GM12873 (cell line): ENCODE measurements around the gene HRAS.

Source experiments
- CTCF ChIP-seq: IDR thresholded peaks from 2 replicates; pipeline ENCODE4 v1.5.1; 2012; ENCODE audit warnings: low read depth, mild to moderate bottlenecking, moderate library complexity, low read length, control low read depth; ENCODE audit not compliant: insufficient read depth; ENCODE audit errors: missing control alignments

HRAS gene

GRCh38 chr11:576811-577610 lies 41.6 kb upstream of the HRAS start:
- TF ChIP-seq CTCF: no peak

- TF ChIP-seq CTCF: no peak
Measured at GRCh38 chr11:575996-576768, 40.8 kb upstream of the HRAS start, which contains the start of gene PHRF1. Gene PHRF1 (plus strand): TSS chr11:576470. CDS start chr11:581513, 5,043 bp downstream.

GRCh38 chr11:575313-575995 lies 40.1 kb upstream of the HRAS start:
- TF ChIP-seq CTCF: no peak

DNA sequence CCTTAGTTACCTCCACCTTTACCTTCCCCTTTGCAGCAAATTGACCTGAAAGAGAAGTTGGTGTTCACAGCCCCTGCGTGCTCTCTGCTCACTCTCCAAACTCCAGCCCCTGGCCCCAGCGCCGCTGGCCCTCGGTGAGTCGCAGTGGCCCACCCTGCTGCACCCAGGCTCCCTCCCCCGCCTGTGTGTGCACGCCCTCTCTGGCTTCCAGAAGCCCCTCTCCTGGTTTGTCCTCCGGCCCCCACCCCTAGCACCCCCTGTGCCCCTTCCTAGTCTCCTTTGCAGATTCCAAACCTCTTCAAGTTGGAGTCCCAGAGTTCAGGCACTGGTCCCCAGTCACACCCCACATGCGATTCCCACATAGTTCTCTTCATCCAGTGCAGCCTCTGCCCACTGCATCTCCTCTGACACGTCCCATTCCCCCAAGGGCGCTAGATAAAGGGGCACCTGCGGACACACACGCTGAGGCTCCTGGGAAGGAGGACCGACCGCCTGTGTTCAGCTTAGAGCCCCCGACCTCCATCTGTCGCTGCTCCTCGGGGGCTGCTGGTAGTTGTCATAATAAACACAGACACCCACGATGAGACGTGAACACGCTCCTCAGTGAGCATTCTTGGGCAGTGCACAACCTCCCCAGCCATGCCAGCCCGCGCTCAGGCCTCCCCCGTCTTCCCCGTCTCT lies 39.4 kb upstream of the HRAS start:
- no peak for TF ChIP-seq CTCF

DNA sequence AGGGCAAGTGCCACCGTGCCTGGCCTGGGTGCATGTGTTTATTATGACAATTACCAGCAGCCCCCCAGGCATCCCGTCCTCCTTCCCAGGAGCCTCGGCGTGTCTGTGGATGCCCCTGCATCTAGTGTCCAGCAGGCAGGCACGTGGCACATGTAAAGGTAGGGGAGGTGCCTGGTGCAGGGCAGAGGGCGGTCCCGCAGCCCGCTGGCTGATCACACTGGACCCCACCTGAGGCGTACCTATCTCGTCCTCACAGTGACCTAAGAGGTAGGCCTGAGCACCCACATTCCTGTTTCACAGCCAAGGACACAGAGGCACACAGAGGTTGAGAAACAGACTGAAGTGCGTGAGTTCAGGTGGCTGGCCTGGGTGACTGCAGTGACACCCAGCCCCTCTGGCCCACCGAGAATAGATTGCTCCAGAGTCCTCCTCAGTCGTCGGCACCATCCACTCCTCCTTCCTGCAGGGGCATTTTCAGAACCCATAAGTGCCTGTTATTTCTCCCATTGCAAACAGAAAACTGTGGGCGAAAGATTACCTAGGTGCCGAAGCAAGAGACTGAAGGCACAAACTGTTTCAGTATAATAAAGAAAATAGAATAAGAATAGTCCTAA lies 37.9 kb upstream of the HRAS start:
- no peak for TF ChIP-seq CTCF

DNA sequence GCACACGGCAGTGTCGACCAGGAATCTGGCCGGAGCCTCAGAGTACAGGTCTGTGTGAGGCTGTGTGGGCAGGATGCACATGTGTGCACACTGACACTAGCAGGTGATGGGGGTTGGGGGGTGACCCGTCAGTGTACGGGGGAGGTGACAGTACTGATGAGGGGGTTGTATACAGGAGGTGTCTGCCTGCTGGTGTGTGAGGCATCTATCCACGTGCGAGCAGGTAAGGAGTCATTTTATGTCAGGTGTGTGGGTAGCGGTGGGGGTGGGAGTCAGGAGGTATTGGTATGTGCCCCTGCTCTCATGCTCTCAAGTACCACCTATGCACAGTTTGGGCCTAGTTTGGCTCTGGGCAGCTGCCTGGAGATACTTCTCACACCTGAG lies 36.4 kb upstream of the HRAS start:
- no peak for TF ChIP-seq CTCF
